HEK293 (cell line): ENCODE data around the gene NISCH.

Experiments
- CTCF ChIA-PET: fragments of 350-600 bp; formaldehyde crosslinking; extraction: SDS; loops from one replicate; lab custom pipeline; 2021; ENCODE audit warnings: antibody characterized with exemption; lab: Yijun Ruan, JAX
- POLR2A ChIA-PET: fragments of 300-600 bp; formaldehyde crosslinking; extraction: SDS; loops from one replicate; lab custom pipeline; 2020; ENCODE audit warnings: antibody characterized with exemption, inconsistent platforms; lab: Yijun Ruan, JAX
- H3K27ac ChIP-seq: fragments of 200-500 bp; sonication (Bioruptor generic); 2 replicates; pipeline ENCODE4 v1.5.1; 2014; ENCODE audit warnings: low read depth, low read length, control low read depth, inconsistent platforms; ENCODE audit errors: extremely low read depth
- H3K36me3 ChIP-seq, 2 experiments: fragments of 200-500 bp in 1 of 2; sonication (Bioruptor generic) in 1 of 2; 1 replicate in 1 of 2; 2 replicates in 1 of 2; pipeline ENCODE4 v1.5.1; 2014 to 2017; ENCODE audit warnings: inconsistent platforms in 2 of 2, low read length in 2 of 2; ENCODE audit not compliant: control insufficient read depth in 2 of 2, insufficient read depth in 1 of 2
- H3K4me1 ChIP-seq: fragments of 200-500 bp; sonication (Bioruptor generic); 2 replicates; pipeline ENCODE4 v1.5.1; 2014; ENCODE audit warnings: mild to moderate bottlenecking, low read length, inconsistent platforms; ENCODE audit not compliant: control insufficient read depth, insufficient read depth
- H3K4me3 ChIP-seq: 2 replicates; pipeline ENCODE4 v1.5.1; 2011; ENCODE audit warnings: low read depth, mild to moderate bottlenecking, control low read depth, low read length, moderate library complexity
- H3K9me3 ChIP-seq: fragments of 200-500 bp; sonication (Bioruptor generic); 2 replicates; pipeline ENCODE4 v1.5.1; 2014; ENCODE audit warnings: low read depth, low read length, inconsistent platforms; ENCODE audit not compliant: control insufficient read depth, insufficient read depth
- SP2 ChIP-seq: fragments of 450-650 bp; formaldehyde crosslinking; IDR thresholded peaks from 2 replicates; pipeline ENCODE4 v1.5.1; 2016; ENCODE audit warnings: missing biosample characterization, missing genetic modification characterization
- TCF7L2 ChIP-seq: IDR thresholded peaks from 2 replicates; pipeline ENCODE4 v1.6.1; 2011; ENCODE audit warnings: low read depth, mild to moderate bottlenecking, inconsistent platforms, low read length, moderate library complexity, borderline replicate concordance
- ZBTB17 ChIP-seq: fragments of 450-650 bp; formaldehyde crosslinking; IDR thresholded peaks from 2 replicates; pipeline ENCODE4 v1.5.1; 2016; ENCODE audit warnings: missing biosample characterization, missing genetic modification characterization
- ZBTB7A ChIP-seq: fragments of 450-650 bp; formaldehyde crosslinking; IDR thresholded peaks from 2 replicates; pipeline ENCODE4 v1.5.1; 2016; ENCODE audit warnings: low read depth, missing biosample characterization, missing genetic modification characterization
- ZBTB8A ChIP-seq: fragments of 450-650 bp; formaldehyde crosslinking; IDR thresholded peaks from 2 replicates; pipeline ENCODE4 v1.5.1; 2016; ENCODE audit warnings: missing biosample characterization, missing genetic modification characterization
- ZNF138 ChIP-seq: fragments of 450-650 bp; formaldehyde crosslinking; IDR thresholded peaks from 2 replicates; pipeline ENCODE4 v1.5.1; 2016; ENCODE audit warnings: missing biosample characterization, missing genetic modification characterization, borderline replicate concordance
- ZNF155 ChIP-seq: fragments of 450-650 bp; formaldehyde crosslinking; IDR thresholded peaks from 2 replicates; pipeline ENCODE4 v1.5.1; 2016; ENCODE audit warnings: missing biosample characterization, missing genetic modification characterization
- ZNF37A ChIP-seq: fragments of 450-650 bp; IDR thresholded peaks from 2 replicates; pipeline ENCODE4 v1.5.1; 2018; ENCODE audit warnings: missing biosample characterization, missing genetic modification characterization
- ZNF548 ChIP-seq: fragments of 450-650 bp; formaldehyde crosslinking; IDR thresholded peaks from 2 replicates; pipeline ENCODE4 v1.5.1; 2016; ENCODE audit warnings: missing biosample characterization, missing genetic modification characterization
- ZNF561 ChIP-seq: fragments of 450-650 bp; IDR thresholded peaks from 2 replicates; pipeline ENCODE4 v1.5.1; 2018; ENCODE audit warnings: missing biosample characterization, missing genetic modification characterization, borderline replicate concordance
- ZNF626 ChIP-seq: fragments of 450-650 bp; sonication (Bioruptor Pico); formaldehyde crosslinking; IDR thresholded peaks from 2 replicates; pipeline ENCODE4 v1.5.1; 2018; ENCODE audit warnings: missing biosample characterization, missing genetic modification characterization, inconsistent platforms
- ZNF664 ChIP-seq: fragments of 450-650 bp; formaldehyde crosslinking; IDR thresholded peaks from 2 replicates; pipeline ENCODE4 v1.5.1; 2016; ENCODE audit warnings: missing biosample characterization, missing genetic modification characterization
- ZNF792 ChIP-seq: fragments of 450-650 bp; formaldehyde crosslinking; IDR thresholded peaks from 2 replicates; pipeline ENCODE4 v1.5.1; 2016; ENCODE audit warnings: missing biosample characterization, missing genetic modification characterization
- ZNF843 ChIP-seq: fragments of 450-650 bp; formaldehyde crosslinking; IDR thresholded peaks from 2 replicates; pipeline ENCODE4 v1.5.1; 2016; ENCODE audit warnings: missing biosample characterization, missing genetic modification characterization
- TF ChIP-seq, protein P1 (sequence below): fragments of 450-650 bp; formaldehyde crosslinking; conservative IDR thresholded peaks from 2 replicates; pipeline ENCODE4 v1.5.1; 2016; ENCODE audit warnings: low read depth, missing biosample characterization, missing genetic modification characterization
- TF ChIP-seq, protein P2 (sequence below): fragments of 450-650 bp; formaldehyde crosslinking; IDR thresholded peaks from 2 replicates; pipeline ENCODE4 v1.5.1; 2016; ENCODE audit warnings: missing biosample characterization, missing genetic modification characterization
- TF ChIP-seq, protein P3 (sequence below): fragments of 450-650 bp; formaldehyde crosslinking; IDR thresholded peaks from 2 replicates; pipeline ENCODE4 v1.5.1; 2017; ENCODE audit warnings: missing biosample characterization, missing genetic modification characterization
- TF ChIP-seq, protein P4 (sequence below): fragments of 450-650 bp; formaldehyde crosslinking; IDR thresholded peaks from 2 replicates; pipeline ENCODE4 v1.5.1; 2016; ENCODE audit warnings: missing biosample characterization, missing genetic modification characterization
- TF ChIP-seq, protein P5 (sequence below): fragments of 450-650 bp; formaldehyde crosslinking; IDR thresholded peaks from 2 replicates; pipeline ENCODE4 v1.5.1; 2016; ENCODE audit warnings: missing biosample characterization, missing genetic modification characterization, borderline replicate concordance

NISCH gene

DNA sequence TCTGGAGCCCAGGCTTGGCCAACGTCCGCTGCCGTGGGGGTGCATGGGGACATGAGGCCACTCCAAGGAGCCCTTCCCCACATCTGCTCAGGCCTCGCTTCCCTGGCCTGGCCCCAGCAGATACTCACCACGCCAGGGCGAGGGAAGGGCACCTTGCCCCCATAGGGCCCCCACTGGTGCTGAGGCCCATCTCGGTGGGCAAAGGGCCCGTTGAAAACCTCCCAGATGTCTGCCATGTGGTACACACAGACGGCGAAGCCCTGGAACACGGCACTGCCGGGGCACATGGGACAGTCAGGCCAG lies 15.2 kb upstream of the NISCH start:
- POLR2A ChIA-PET, result no interaction called here
- Histone ChIP-seq H3K4me3 (no peak overlapping the region), H3K9me3 (no peaks in the 10 kb centered on the region), H3K27ac (no peak overlapping the region)
- CTCF ChIA-PET, result no interaction called here
- TF ChIP-seq ZNF843 (tag by site-specific recombination), result no peak
- TF ChIP-seq ZNF138 (tag by site-specific recombination), result no peak
- no peak for TF ChIP-seq ZNF155 (tag by site-specific recombination)
- TF ChIP-seq, protein P1, sequence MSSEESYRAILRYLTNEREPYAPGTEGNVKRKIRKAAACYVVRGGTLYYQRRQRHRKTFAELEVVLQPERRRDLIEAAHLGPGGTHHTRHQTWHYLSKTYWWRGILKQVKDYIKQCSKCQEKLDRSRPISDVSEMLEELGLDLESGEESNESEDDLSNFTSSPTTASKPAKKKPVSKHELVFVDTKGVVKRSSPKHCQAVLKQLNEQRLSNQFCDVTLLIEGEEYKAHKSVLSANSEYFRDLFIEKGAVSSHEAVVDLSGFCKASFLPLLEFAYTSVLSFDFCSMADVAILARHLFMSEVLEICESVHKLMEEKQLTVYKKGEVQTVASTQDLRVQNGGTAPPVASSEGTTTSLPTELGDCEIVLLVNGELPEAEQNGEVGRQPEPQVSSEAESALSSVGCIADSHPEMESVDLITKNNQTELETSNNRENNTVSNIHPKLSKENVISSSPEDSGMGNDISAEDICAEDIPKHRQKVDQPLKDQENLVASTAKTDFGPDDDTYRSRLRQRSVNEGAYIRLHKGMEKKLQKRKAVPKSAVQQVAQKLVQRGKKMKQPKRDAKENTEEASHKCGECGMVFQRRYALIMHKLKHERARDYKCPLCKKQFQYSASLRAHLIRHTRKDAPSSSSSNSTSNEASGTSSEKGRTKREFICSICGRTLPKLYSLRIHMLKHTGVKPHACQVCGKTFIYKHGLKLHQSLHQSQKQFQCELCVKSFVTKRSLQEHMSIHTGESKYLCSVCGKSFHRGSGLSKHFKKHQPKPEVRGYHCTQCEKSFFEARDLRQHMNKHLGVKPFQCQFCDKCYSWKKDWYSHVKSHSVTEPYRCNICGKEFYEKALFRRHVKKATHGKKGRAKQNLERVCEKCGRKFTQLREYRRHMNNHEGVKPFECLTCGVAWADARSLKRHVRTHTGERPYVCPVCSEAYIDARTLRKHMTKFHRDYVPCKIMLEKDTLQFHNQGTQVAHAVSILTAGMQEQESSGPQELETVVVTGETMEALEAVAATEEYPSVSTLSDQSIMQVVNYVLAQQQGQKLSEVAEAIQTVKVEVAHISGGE (tag by site-specific recombination), result no peak
- TF ChIP-seq TCF7L2, result no peak
- TF ChIP-seq ZNF792, result no peak
- no peak for TF ChIP-seq ZBTB17 (tag by site-specific recombination)
- no peak for TF ChIP-seq ZBTB7A (tag by site-specific recombination)
- TF ChIP-seq SP2 (tag by site-specific recombination), result no peak
- no peak for TF ChIP-seq ZNF626 (tag by site-specific recombination)
- TF ChIP-seq, protein P2, sequence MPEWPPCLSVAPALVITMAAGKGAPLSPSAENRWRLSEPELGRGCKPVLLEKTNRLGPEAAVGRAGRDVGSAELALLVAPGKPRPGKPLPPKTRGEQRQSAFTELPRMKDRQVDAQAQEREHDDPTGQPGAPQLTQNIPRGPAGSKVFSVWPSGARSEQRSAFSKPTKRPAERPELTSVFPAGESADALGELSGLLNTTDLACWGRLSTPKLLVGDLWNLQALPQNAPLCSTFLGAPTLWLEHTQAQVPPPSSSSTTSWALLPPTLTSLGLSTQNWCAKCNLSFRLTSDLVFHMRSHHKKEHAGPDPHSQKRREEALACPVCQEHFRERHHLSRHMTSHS (tag by site-specific recombination), result no peak
- TF ChIP-seq, protein P3, sequence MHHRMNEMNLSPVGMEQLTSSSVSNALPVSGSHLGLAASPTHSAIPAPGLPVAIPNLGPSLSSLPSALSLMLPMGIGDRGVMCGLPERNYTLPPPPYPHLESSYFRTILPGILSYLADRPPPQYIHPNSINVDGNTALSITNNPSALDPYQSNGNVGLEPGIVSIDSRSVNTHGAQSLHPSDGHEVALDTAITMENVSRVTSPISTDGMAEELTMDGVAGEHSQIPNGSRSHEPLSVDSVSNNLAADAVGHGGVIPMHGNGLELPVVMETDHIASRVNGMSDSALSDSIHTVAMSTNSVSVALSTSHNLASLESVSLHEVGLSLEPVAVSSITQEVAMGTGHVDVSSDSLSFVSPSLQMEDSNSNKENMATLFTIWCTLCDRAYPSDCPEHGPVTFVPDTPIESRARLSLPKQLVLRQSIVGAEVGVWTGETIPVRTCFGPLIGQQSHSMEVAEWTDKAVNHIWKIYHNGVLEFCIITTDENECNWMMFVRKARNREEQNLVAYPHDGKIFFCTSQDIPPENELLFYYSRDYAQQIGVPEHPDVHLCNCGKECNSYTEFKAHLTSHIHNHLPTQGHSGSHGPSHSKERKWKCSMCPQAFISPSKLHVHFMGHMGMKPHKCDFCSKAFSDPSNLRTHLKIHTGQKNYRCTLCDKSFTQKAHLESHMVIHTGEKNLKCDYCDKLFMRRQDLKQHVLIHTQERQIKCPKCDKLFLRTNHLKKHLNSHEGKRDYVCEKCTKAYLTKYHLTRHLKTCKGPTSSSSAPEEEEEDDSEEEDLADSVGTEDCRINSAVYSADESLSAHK (tag by site-specific recombination), result no peak
- no peak for TF ChIP-seq ZNF561 (tag by site-specific recombination)
- no peak for TF ChIP-seq ZNF548 (tag by site-specific recombination)
- no peak for TF ChIP-seq ZNF664
- no peak for TF ChIP-seq ZNF37A (tag by site-specific recombination)
- TF ChIP-seq, protein P4, sequence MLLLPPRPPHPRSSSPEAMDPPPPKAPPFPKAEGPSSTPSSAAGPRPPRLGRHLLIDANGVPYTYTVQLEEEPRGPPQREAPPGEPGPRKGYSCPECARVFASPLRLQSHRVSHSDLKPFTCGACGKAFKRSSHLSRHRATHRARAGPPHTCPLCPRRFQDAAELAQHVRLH, result no peak
- TF ChIP-seq ZBTB8A (tag by site-specific recombination), result no peak
- TF ChIP-seq, protein P5, sequence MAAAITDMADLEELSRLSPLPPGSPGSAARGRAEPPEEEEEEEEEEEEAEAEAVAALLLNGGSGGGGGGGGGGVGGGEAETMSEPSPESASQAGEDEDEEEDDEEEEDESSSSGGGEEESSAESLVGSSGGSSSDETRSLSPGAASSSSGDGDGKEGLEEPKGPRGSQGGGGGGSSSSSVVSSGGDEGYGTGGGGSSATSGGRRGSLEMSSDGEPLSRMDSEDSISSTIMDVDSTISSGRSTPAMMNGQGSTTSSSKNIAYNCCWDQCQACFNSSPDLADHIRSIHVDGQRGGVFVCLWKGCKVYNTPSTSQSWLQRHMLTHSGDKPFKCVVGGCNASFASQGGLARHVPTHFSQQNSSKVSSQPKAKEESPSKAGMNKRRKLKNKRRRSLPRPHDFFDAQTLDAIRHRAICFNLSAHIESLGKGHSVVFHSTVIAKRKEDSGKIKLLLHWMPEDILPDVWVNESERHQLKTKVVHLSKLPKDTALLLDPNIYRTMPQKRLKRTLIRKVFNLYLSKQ (tag by site-specific recombination), result no peak
- TF ChIP-seq, all 188 proteins: peak for 0
- H3K4me1 ChIP-seq, result no peaks in the 10 kb centered on the region
- H3K36me3 ChIP-seq, result no peaks in the 10 kb centered on the region
